NCI-H2196 (cell line): ENCODE data around the gene C13orf46.
"Not testable (repeated sequence)": the region's sequence is repeated elsewhere in the genome, so short reads cannot be mapped to it uniquely, and the experiment has no call there.

Experiments used
- DNase-seq: peaks from one replicate; lab custom pipeline; 2025; ENCODE audit not compliant: unreplicated experiment; lab: John Stamatoyannopoulos, UW

The C13orf46 gene

GRCh38 chr13:113973218-113974164 lies at the start of gene C13orf46:
Gene C13orf46, minus strand, starts transcription at chr13:113974076. Its CDS starts 79 bp downstream, at chr13:113973997.
- DNase-seq = no peak

DNA sequence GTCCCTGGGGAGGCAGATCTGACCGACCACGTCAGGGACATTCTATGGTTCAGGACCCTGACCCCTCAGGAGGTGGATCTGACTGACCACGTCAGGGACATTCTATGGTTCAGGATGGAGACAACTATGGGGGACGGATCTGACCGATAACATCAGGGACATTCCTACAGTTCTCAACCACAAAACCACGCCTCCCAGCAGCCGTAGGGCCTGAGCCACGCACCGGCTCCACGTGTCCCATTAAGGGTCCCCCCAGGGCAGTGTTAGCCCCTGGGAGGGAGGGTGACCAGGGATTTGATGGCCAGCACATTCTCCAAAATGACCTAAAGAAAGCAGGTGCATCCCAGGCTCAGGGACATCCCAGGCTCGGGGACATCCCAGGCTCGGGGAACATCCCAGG lies 49.0 kb upstream of the C13orf46 start:
- DNase-seq = no peak

- no peak for DNase-seq
Observed at GRCh38 chr13:114022309-114022669, 48.4 kb upstream of the C13orf46 start.

- DNase-seq = no peak
Observed at GRCh38 chr13:114021464-114022308, 47.8 kb upstream of the C13orf46 start.

DNA sequence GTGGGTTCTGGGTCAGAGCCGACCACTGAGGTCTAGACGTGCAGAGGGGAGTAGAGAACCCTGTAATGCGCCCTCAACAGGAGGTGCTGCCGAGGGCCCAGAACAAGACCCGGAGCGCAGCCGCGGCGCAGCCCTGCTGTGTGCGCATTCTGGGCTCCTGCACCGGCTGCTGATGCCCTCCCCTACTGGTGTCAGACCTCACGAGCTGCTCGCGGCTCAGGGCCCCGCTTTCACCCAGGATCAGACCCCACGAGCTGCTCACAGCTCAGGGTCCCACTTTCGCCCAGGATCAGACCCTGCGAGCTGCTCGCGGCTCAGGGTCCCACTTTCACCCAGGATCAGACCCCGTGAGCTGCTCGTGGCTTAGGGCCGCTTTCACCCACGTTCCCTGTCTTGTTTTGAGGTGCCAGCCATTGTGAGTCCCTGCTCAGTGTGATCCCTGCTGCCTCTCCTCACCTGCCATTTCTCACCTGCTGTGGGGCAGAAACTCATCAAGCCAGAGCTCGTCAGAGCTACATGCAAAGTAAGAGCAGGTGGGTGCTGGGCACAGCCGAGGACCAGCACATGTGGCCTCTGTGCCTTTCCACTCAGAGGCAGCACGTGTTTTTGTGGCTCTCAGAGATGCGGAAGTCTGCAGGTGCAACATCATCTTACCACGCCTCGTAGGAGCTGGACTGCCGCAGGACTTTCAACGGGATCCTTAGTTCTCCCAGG lies 47.0 kb upstream of the C13orf46 start:
- no peak for DNase-seq

DNA sequence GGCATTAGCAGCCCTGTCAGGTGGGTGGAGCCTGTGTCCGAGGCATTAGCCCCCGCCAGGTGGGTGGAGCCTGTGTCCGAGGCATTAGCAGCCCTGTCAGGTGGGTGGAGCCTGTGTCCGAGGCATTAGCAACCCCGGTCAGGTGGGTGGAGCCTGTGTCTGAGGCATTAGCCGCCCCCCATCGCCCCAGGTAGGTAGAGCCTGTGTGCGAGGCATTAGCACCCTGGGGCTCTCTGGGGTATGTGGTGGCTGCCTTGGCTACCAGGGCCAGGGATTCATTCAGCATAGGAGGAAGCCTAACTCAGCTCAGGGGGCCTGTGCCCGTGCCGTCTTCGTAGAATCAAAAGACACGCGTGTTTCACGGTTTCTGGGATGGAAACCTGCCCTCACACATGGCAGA lies 46.3 kb upstream of the C13orf46 start:
- not testable (repeated sequence) for DNase-seq

GRCh38 chr13:114019367-114019766 lies 45.5 kb upstream of the C13orf46 start:
- DNase-seq = peak; percentile 2

DNA sequence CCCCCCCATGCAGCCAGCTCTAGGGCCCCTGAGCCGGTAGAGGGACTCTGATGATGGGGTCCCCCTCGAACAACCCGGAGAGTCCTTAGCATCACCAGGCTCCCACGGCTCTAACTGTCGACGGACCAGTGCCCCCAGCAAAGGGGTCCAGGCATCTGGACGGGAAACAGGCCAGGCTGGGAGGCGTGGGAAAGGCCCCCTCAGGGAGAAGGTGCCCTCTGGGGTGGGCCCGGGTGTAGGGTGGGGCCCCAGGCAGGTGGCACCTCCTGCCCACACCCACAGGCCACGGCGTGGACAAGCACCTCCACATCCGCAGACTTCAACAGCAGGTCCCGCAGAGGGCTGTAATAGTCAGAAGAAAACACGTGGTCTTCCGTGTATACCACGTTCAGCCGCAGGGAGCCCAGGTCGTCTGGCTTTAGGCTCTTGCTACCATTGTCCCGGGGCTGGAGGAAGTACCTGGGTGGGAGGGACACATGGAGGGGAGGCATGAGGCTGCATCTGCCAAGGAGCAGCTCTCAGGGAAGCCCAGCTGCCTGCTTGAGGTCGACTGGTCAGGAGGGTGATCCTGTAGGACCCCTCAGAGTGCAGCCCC lies 44.7 kb upstream of the C13orf46 start:
- DNase-seq = no peak

DNA sequence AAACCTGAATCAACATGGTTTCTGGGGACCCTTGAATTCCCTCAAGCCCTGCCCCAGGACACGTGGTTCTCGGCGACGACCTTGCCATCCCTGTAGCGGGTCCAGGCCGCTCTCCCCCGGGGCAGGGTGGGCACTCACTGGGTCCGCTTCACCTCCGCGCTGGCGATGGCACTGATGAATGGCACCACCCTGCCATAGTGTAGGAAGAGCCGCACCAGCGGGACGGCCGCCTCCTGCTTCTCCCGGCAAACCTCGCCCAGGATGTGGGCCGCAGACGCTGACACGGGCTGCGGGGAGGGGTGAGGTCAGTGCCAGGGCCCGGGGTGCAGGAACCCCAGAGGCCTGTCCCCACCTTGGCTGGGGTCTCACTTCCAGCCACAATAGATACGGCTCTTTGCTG lies 44.1 kb upstream of the C13orf46 start:
- DNase-seq = no peak

- DNase-seq = no peak
Observed at GRCh38 chr13:114017028-114017630, 43.3 kb upstream of the C13orf46 start.

DNA sequence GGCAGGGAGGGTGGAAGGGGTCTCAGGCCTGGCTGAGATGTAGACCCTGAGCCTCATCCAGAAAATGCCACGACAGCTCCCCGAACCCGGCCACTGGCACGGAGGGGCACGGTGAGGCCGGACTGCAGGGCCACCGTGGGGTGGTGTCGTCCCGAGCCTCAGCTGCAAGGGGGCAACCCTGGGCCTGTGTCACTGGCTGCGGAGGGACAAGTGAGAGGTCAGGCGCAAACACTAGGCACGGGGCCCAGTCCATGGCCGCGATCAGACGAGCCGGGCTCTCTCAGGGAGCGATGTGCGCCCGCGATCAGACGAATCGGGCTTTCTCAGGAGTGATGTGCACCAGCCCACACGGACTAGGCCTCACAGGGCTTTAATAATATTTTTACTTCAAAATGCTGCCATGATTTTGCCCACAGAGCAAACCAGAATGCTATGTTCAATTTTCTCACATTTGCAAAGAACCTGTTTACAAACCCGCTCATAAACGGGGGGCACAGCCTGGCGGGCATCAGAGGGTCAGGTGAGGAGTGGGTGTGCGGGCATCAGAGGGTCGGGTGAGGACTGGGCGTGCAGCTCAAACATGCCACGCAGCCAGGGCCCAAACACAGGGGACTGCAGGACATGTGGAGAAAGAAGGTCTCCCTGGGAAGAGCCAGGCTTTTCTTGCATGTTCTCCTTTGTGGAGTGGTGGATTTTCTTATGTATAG lies 42.6 kb upstream of the C13orf46 start:
- DNase-seq = no peak

GRCh38 chr13:114015969-114016295 lies 42.1 kb upstream of the C13orf46 start:
- no peak for DNase-seq

GRCh38 chr13:114015111-114015968 lies 41.5 kb upstream of the C13orf46 start:
- DNase-seq = no peak

DNA sequence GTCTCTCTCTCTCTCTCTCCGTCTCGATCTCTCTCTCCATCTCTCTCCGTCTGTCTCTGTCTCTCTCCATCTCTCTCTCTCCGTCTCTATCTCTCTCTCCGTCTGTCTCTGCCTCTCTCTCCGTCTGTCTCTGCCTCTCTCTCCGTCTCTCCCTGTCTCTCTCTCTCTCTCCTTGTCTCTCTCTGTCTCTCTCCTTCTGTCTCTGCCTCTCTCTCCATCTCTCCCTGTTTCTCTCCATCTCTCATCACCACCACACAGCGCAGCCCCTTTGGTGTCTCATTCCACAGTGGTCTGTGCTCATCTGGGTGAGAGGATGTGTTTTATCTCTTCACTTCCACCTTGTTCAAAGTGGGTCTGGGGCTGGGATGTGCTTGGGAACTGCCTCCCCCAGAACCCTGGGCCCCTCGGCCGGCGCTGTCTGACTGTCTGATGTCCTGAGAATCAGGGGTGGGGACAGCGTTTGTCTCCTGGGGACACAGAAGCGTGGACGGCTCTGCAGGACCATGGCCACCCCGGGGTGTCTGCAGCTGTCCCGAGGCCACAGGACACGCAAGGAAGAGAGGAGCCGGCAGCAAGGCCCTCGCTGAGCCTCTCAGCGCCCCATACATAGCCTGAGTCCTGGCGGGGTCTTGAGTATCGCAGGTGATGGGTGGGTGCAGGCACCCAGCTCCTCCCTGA lies 40.2 kb upstream of the C13orf46 start:
- no peak for DNase-seq

- DNase-seq = no peak
Observed at GRCh38 chr13:114013336-114013735, 39.5 kb upstream of the C13orf46 start.

GRCh38 chr13:114012921-114013320 lies 39.0 kb upstream of the C13orf46 start:
- DNase-seq = no peak

DNA sequence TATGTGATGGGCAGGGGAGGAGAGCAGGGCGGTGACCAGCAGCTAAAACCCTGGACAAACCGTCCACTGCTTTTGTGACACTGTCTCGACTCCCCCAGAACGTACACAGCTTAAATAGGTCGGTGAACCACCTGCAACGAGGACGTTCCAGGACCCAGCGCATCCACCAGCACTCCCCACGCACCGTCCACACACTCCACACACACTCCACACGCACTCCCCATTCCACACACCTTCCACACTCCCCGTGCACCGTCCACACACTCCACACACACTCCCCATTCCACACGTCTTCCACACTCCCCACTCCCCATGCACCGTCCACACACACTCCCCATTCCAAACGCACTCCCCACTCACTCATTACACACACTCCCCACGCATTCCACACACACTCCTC lies 38.3 kb upstream of the C13orf46 start:
- no peak for DNase-seq

GRCh38 chr13:114011226-114011625 lies 37.4 kb upstream of the C13orf46 start:
- no peak for DNase-seq
